Measurements from ENCODE around the gene MDGA2.

MDGA2 gene

GRCh38 chr14:47120645-47121044 lies 554.8 kb downstream of the MDGA2 start:
- no peak for DNase-seq (ENCODE audit: low read depth)

- no peak for DNase-seq (ENCODE audit: low read depth)
These were observed 571.6 kb downstream of the MDGA2 start for GRCh38 chr14:47103771-47104170.

- no peak for DNase-seq (ENCODE audit: low read depth)
These were observed 572.9 kb downstream of the MDGA2 start for GRCh38 chr14:47102472-47102871.

- DNase-seq (ENCODE audit: low read depth): no peak
These were observed 589.7 kb downstream of the MDGA2 start for GRCh38 chr14:47085678-47086077.

GRCh38 chr14:47065326-47065725 lies 610.1 kb downstream of the MDGA2 start:
- no peak for DNase-seq (ENCODE audit: low read depth)

- no peak for DNase-seq (ENCODE audit: low read depth)
These were observed 615.4 kb downstream of the MDGA2 start for GRCh38 chr14:47060050-47060449.

- no peak for DNase-seq (ENCODE audit: low read depth)
These were observed 618.0 kb downstream of the MDGA2 start for GRCh38 chr14:47057364-47057763.

- no peak for DNase-seq (ENCODE audit: low read depth)
These were observed 630.6 kb downstream of the MDGA2 start for GRCh38 chr14:47044841-47045240.

- no peak for DNase-seq (ENCODE audit: low read depth)
These were observed 634.9 kb downstream of the MDGA2 start for GRCh38 chr14:47040550-47040949.

GRCh38 chr14:47039336-47039735 lies 636.1 kb downstream of the MDGA2 start:
- no peak for DNase-seq (ENCODE audit: low read depth)

- DNase-seq (ENCODE audit: low read depth): no peak
These were observed 652.7 kb downstream of the MDGA2 start for GRCh38 chr14:47022721-47023120.

GRCh38 chr14:47020500-47020899 lies 654.9 kb downstream of the MDGA2 start:
- no peak for DNase-seq (ENCODE audit: low read depth)

- DNase-seq (ENCODE audit: low read depth): no peak
These were observed 662.7 kb downstream of the MDGA2 start for GRCh38 chr14:47012533-47013280.

- no peak for DNase-seq (ENCODE audit: low read depth)
These were observed 665.8 kb downstream of the MDGA2 start for GRCh38 chr14:47009615-47010014.

GRCh38 chr14:47008732-47009131 lies 666.7 kb downstream of the MDGA2 start:
- no peak for DNase-seq (ENCODE audit: low read depth)

GRCh38 chr14:46999661-47000060 lies 675.7 kb downstream of the MDGA2 start:
- no peak for DNase-seq (ENCODE audit: low read depth)

- no peak for DNase-seq (ENCODE audit: low read depth)
These were observed 685.8 kb downstream of the MDGA2 start for GRCh38 chr14:46989566-46989965.

GRCh38 chr14:46988312-46988711 lies 687.1 kb downstream of the MDGA2 start:
- no peak for DNase-seq (ENCODE audit: low read depth)

GRCh38 chr14:46985529-46986380 lies 689.6 kb downstream of the MDGA2 start:
- DNase-seq (ENCODE audit: low read depth): no peak

- no peak for DNase-seq (ENCODE audit: low read depth)
These were observed 702.1 kb downstream of the MDGA2 start for GRCh38 chr14:46973295-46973694.

- DNase-seq (ENCODE audit: low read depth): no peak
These were observed 711.0 kb downstream of the MDGA2 start for GRCh38 chr14:46964378-46964777.

- no peak for DNase-seq (ENCODE audit: low read depth)
These were observed 724.3 kb downstream of the MDGA2 start for GRCh38 chr14:46951103-46951502.

GRCh38 chr14:46940611-46941010 lies 734.8 kb downstream of the MDGA2 start:
- DNase-seq (ENCODE audit: low read depth): no peak
